K562 (cell line): Measurements from ENCODE around the gene CES1.

ENCODE experiments used
- CHD7 ChIP-seq: fragments of 200-600 bp; sonication (generic); IDR thresholded peaks from one replicate; pipeline ENCODE4 v1.6.1; 2012; ENCODE audit warnings: mild to moderate bottlenecking, low read depth, low read length, inconsistent platforms
- CTCF ChIP-seq, 3 experiments: IDR thresholded peaks in 2 of 3; conservative IDR thresholded peaks in 1 of 3; 2 replicates each; pipeline ENCODE4 v1.5.1; 2011 to 2012; ENCODE audit warnings: low read length in 3 of 3, mild to moderate bottlenecking in 3 of 3, control low read depth in 2 of 3, improper control_type of control experiment in 1 of 3, inconsistent platforms in 1 of 3, low read depth in 1 of 3, mixed read lengths in 1 of 3, moderate library complexity in 1 of 3; ENCODE audit not compliant: insufficient read depth in 2 of 3
- ELK1 ChIP-seq: sonication (generic); formaldehyde crosslinking; IDR thresholded peaks from 2 replicates; pipeline ENCODE4 v1.8.1; 2022; ENCODE audit warnings: missing genetic modification reagents
- EP300 ChIP-seq: IDR thresholded peaks from 2 replicates; pipeline ENCODE4 v1.6.1; 2012; ENCODE audit warnings: low read length, improper control_type of control experiment
- GTF2A2 ChIP-seq: IDR thresholded peaks from 2 replicates; pipeline ENCODE4 v1.6.1; 2016; ENCODE audit warnings: mild to moderate bottlenecking, missing genetic modification characterization, missing compliant biosample characterization
- JUNB ChIP-seq: fragments of 450-650 bp; formaldehyde crosslinking; conservative IDR thresholded peaks from 2 replicates; pipeline ENCODE4 v1.4.0; 2020; ENCODE audit warnings: mild to moderate bottlenecking
- KAT2B ChIP-seq: IDR thresholded peaks from one replicate; pipeline ENCODE4 v1.6.1; 2012; ENCODE audit warnings: low read depth, mild to moderate bottlenecking, control low read depth, inconsistent platforms, low read length, moderate library complexity
- KLF6 ChIP-seq: fragments of 250-450 bp; sonication (Bioruptor Pico); IDR thresholded peaks from 2 replicates; pipeline ENCODE4 v1.4.0; 2020; ENCODE audit warnings: mild to moderate bottlenecking, moderate library complexity, borderline replicate concordance
- RERE ChIP-seq: sonication (generic); formaldehyde crosslinking; IDR thresholded peaks from 2 replicates; pipeline ENCODE4 v1.8.0; 2023; ENCODE audit warnings: missing genetic modification reagents, mild to moderate bottlenecking, borderline replicate concordance
- SMARCE1 ChIP-seq: fragments of 450-650 bp; IDR thresholded peaks from 2 replicates; pipeline ENCODE4 v1.7.1; 2016; ENCODE audit warnings: mild to moderate bottlenecking
- TAF1 ChIP-seq: IDR thresholded peaks from 2 replicates; pipeline ENCODE4 v1.6.1; 2011; ENCODE audit warnings: mild to moderate bottlenecking, low read length, moderate library complexity; ENCODE audit not compliant: insufficient read depth, control insufficient read depth, severe bottlenecking; ENCODE audit errors: extremely low read depth
- TARDBP ChIP-seq: fragments of 450-650 bp; IDR thresholded peaks from 2 replicates; pipeline ENCODE4 v1.6.1; 2016
- ZNF274 ChIP-seq: IDR thresholded peaks from 2 replicates; pipeline ENCODE4 v1.6.1; 2011; ENCODE audit warnings: low read depth, mild to moderate bottlenecking, low read length, moderate library complexity, borderline replicate concordance
- ZNF511 ChIP-seq: sonication (generic); formaldehyde crosslinking; IDR thresholded peaks from 2 replicates; pipeline ENCODE4 v1.8.0; 2022; ENCODE audit warnings: mild to moderate bottlenecking, missing genetic modification reagents

- TF ChIP-seq ELK1 (CRISPR knock-in tag) (no peak), CTCF (IDR thresholded peaks at IDR 0.05 in 2 of 3, conservative IDR thresholded peaks at IDR 0.05 in 1 of 3; ENCODE audit: insufficient read depth in 2 of 3, low read depth in 1 of 3, low read length in 3 of 3) (no peak), EP300 (no peak), SMARCE1 (no peak), TAF1 (no peak), CHD7 (no peak), GTF2A2 (tag) (no peak), ZNF274 (no peak), KLF6 (CRISPR knock-in tag) (no peak), ZNF511 (CRISPR knock-in tag) (no peak), TARDBP (no peak), JUNB (CRISPR knock-in tag) (no peak), RERE (CRISPR knock-in tag) (no peak), KAT2B (no peak)
Measured at GRCh38 chr16:55834049-55834448, 1.2 kb upstream of the CES1 start.
